H9 (cell line): ENCODE measurements around the gene SNX27. TPM values are rescaled to one million over a fixed set of nuclear protein-coding genes. Genes with fewer than 3 reads are reported as not detected.

Source experiments
- DNase-seq: peaks from one replicate; pipeline ENCODE4 v3.0.0-alpha.2; 2017
- H2AFZ ChIP-seq: one replicate; pipeline ENCODE4 v1.6.1; 2013; ENCODE audit warnings: mild to moderate bottlenecking, low read length, control low read depth, moderate library complexity
- H2AK5ac ChIP-seq: 2 replicates; pipeline ENCODE4 v1.6.1; 2013; ENCODE audit warnings: low read length, control low read depth, mixed read lengths; ENCODE audit not compliant: insufficient read length
- H2BK120ac ChIP-seq: one replicate; pipeline ENCODE4 v1.6.1; 2013; ENCODE audit warnings: low read depth, mild to moderate bottlenecking, low read length, control low read depth, inconsistent platforms; ENCODE audit not compliant: poor library complexity, severe bottlenecking
- H2BK12ac ChIP-seq: 2 replicates; pipeline ENCODE4 v1.6.1; 2013; ENCODE audit warnings: low read length, control low read depth, mixed read lengths, low read depth; ENCODE audit not compliant: insufficient read length
- H2BK15ac ChIP-seq: 2 replicates; pipeline ENCODE4 v1.6.1; 2013; ENCODE audit warnings: low read depth, low read length, control low read depth
- H2BK20ac ChIP-seq: one replicate; pipeline ENCODE4 v1.6.1; 2013; ENCODE audit warnings: low read depth, mild to moderate bottlenecking, low read length, control low read depth, inconsistent platforms; ENCODE audit not compliant: poor library complexity, severe bottlenecking
- H2BK5ac ChIP-seq: 2 replicates; pipeline ENCODE4 v1.6.1; 2013; ENCODE audit warnings: low read length, control low read depth, mixed read lengths; ENCODE audit not compliant: insufficient read length
- H3K14ac ChIP-seq: 2 replicates; pipeline ENCODE4 v1.6.1; 2013; ENCODE audit warnings: low read length, control low read depth; ENCODE audit not compliant: insufficient read depth
- H3K18ac ChIP-seq: 2 replicates; pipeline ENCODE4 v1.6.1; 2013; ENCODE audit warnings: low read depth, mild to moderate bottlenecking, mixed read lengths, low read length, control low read depth; ENCODE audit not compliant: insufficient read length
- H3K23ac ChIP-seq: 2 replicates; pipeline ENCODE4 v1.6.1; 2013; ENCODE audit warnings: low read length, control low read depth, mixed read lengths, low read depth; ENCODE audit not compliant: insufficient read length
- H3K23me2 ChIP-seq: 2 replicates; pipeline ENCODE4 v1.6.1; 2013; ENCODE audit warnings: low read depth, mild to moderate bottlenecking, mixed read lengths, low read length, control low read depth; ENCODE audit not compliant: insufficient read length, poor library complexity, severe bottlenecking
- H3K27ac ChIP-seq: 2 replicates; pipeline ENCODE4 v1.5.1; 2013; ENCODE audit warnings: low read length, control low read depth, mixed read lengths, low read depth; ENCODE audit not compliant: insufficient read length
- H3K27me3 ChIP-seq: 2 replicates; pipeline ENCODE4 v1.6.1; 2013; ENCODE audit warnings: low read length, control low read depth, inconsistent platforms; ENCODE audit not compliant: insufficient read depth
- H3K4ac ChIP-seq: 2 replicates; pipeline ENCODE4 v1.6.1; 2013; ENCODE audit warnings: low read depth, mild to moderate bottlenecking, control low read depth, inconsistent platforms, low read length, moderate library complexity
- H3K4me1 ChIP-seq: 2 replicates; pipeline ENCODE4 v1.6.1; 2013; ENCODE audit warnings: low read length, control low read depth, inconsistent platforms; ENCODE audit not compliant: insufficient read depth
- H3K4me2 ChIP-seq: 2 replicates; pipeline ENCODE4 v1.6.1; 2013; ENCODE audit warnings: low read length, control low read depth, mixed read lengths; ENCODE audit not compliant: insufficient read length, insufficient read depth
- H3K56ac ChIP-seq: 2 replicates; pipeline ENCODE4 v1.6.1; 2013; ENCODE audit warnings: low read depth, mild to moderate bottlenecking, mixed read lengths, low read length, control low read depth; ENCODE audit not compliant: insufficient read length
- H3K79me1 ChIP-seq: 2 replicates; pipeline ENCODE4 v1.6.1; 2013; ENCODE audit warnings: low read depth, mild to moderate bottlenecking, moderate library complexity, low read length, control low read depth, inconsistent platforms; ENCODE audit not compliant: insufficient read depth, poor library complexity, severe bottlenecking
- H3K79me2 ChIP-seq: 2 replicates; pipeline ENCODE4 v1.6.1; 2013; ENCODE audit warnings: low read length, control low read depth, inconsistent platforms; ENCODE audit not compliant: insufficient read depth
- H3K9ac ChIP-seq: 2 replicates; pipeline ENCODE4 v1.6.1; 2013; ENCODE audit warnings: low read length, control low read depth, mixed read lengths; ENCODE audit not compliant: insufficient read length; ENCODE audit errors: extremely low read depth
- H3K9me3 ChIP-seq: one replicate; pipeline ENCODE4 v1.6.1; 2013; ENCODE audit warnings: low read depth, low read length, inconsistent platforms; ENCODE audit not compliant: control insufficient read depth
- H3T11ph ChIP-seq: one replicate; pipeline ENCODE4 v1.6.1; 2013; ENCODE audit warnings: mild to moderate bottlenecking, low read length, control low read depth, inconsistent platforms
- H4K20me1 ChIP-seq: one replicate; pipeline ENCODE4 v1.6.1; 2013; ENCODE audit not compliant: control insufficient read depth, insufficient read length, insufficient read depth
- H4K5ac ChIP-seq: 2 replicates; pipeline ENCODE4 v1.6.1; 2013; ENCODE audit warnings: low read depth, mild to moderate bottlenecking, mixed read lengths, low read length, control low read depth; ENCODE audit not compliant: insufficient read length
- H4K8ac ChIP-seq: replicated peaks from 2 replicates; pipeline ENCODE4 v1.6.1; 2013; ENCODE audit warnings: low read length, control low read depth, mixed read lengths, low read depth; ENCODE audit not compliant: insufficient read length
- H4K91ac ChIP-seq: 2 replicates; pipeline ENCODE4 v1.6.1; 2013; ENCODE audit warnings: low read depth, mild to moderate bottlenecking, moderate library complexity, mixed read lengths, low read length, control low read depth; ENCODE audit not compliant: insufficient read length
- H3K27ac Mint-ChIP-seq, 3 experiments: 2 replicates in 2 of 3; 3 replicates in 1 of 3; pipeline ENCODE4 v1.8.0; 2020 to 2021; ENCODE audit warnings: mixed read lengths in 3 of 3, mild to moderate bottlenecking in 1 of 3, moderate library complexity in 1 of 3
- H3K27me3 Mint-ChIP-seq: 2 replicates; pipeline ENCODE4 v1.8.0; 2021; ENCODE audit warnings: low read depth, mild to moderate bottlenecking, moderate library complexity, mixed read lengths
- H3K36me3 Mint-ChIP-seq, 3 experiments: 2 replicates in 2 of 3; 3 replicates in 1 of 3; pipeline ENCODE4 v1.8.0; 2020 to 2021; ENCODE audit warnings: low read depth in 3 of 3, mixed read lengths in 3 of 3; ENCODE audit not compliant: insufficient read depth in 1 of 3
- H3K4me1 Mint-ChIP-seq, 2 experiments: 2 replicates each; pipeline ENCODE4 v1.8.0; 2020; ENCODE audit warnings: mixed read lengths in 2 of 2
- H3K4me3 Mint-ChIP-seq, 2 experiments: 2 replicates in 1 of 2; 3 replicates in 1 of 2; pipeline ENCODE4 v1.8.0; 2020 to 2021; ENCODE audit warnings: mild to moderate bottlenecking in 2 of 2, mixed read lengths in 2 of 2, moderate library complexity in 1 of 2
- H3K9me3 Mint-ChIP-seq, 2 experiments: 2 replicates in 1 of 2; 3 replicates in 1 of 2; pipeline ENCODE4 v1.8.0; 2020; ENCODE audit warnings: mild to moderate bottlenecking in 2 of 2, mixed read lengths in 2 of 2, moderate library complexity in 1 of 2
- CTCF ChIP-seq: fragments of 200-600 bp; sonication (generic); conservative IDR thresholded peaks from 3 replicates; pipeline ENCODE4 v1.8.0; 2021; ENCODE audit warnings: antibody characterized with exemption, mild to moderate bottlenecking
- WGBS: extraction: QIAGEN DNeasy Blood & Tissue Kit; methylation state at CpG from one replicate; pipeline ENCODE4 v1.1.7; 2013; ENCODE audit warnings: missing lambda C conversion rate, low lambda C conversion rate, mixed read lengths; ENCODE audit not compliant: insufficient read length; ENCODE audit errors: extremely low coverage; 5-methylcytosine and 5-hydroxymethylcytosine counted together
- total RNA-seq: library from RNA; stranded (reverse); gene quantifications from 2 replicates; pipeline ENCODE4 v1.2.1, GENCODE V29; 2021

Gene SNX27
- total RNA-seq, 1 experiment from 2014 or later = 48.9 TPM

- H2BK15ac ChIP-seq = no peak overlapping the region
- no peaks in the 10 kb centered on the region for H3K4me1 ChIP-seq
- H2AK5ac ChIP-seq = no peak overlapping the region
- Mint-ChIP-seq H3K27me3 (peaks cover 13% of the 10 kb centered on the region), H3K36me3 (no peaks in the 10 kb centered on the region; a peak in 1 of 7 replicates), H3K4me1 (peaks cover 10% of the 10 kb centered on the region in 2 experiments), H3K4me3 (peak overlapping the region; percentile 73 to 83), H3K27ac (no peak overlapping the region; a peak in 1 of 7 replicates), H3K9me3 (peaks cover 7 to 12% of the 10 kb centered on the region in 2 experiments)
- no peak for TF ChIP-seq CTCF
- H2AFZ ChIP-seq = peak overlapping the region; percentile 90
- no CpG with 5 or more reads among the region's 9 CpGs for WGBS
- H3K27ac ChIP-seq = no peak overlapping the region
- H4K20me1 ChIP-seq = no peaks in the 10 kb centered on the region
- no peak overlapping the region for H3K18ac ChIP-seq
- no peaks in the 10 kb centered on the region for H3K27me3 ChIP-seq
- H3K79me2 ChIP-seq = no peaks in the 10 kb centered on the region
- no peak overlapping the region for H3K4ac ChIP-seq
- no peak overlapping the region for H4K8ac ChIP-seq
- H3K56ac ChIP-seq = no peak overlapping the region
- no peak overlapping the region for H2BK12ac ChIP-seq
- H3K23ac ChIP-seq = no peak overlapping the region
- peak overlapping the region; percentile 50 for H3K4me2 ChIP-seq
- no peaks in the 10 kb centered on the region for H3K9me3 ChIP-seq
- no peak overlapping the region for H2BK5ac ChIP-seq
- H2BK20ac ChIP-seq = no peak overlapping the region
- H4K91ac ChIP-seq = no peak overlapping the region
- peaks cover 5% of the 10 kb centered on the region for H3K23me2 ChIP-seq
- H3K14ac ChIP-seq = no peak overlapping the region
- H3T11ph ChIP-seq = no peak overlapping the region
- peak; percentile 59 for DNase-seq
- no peaks in the 10 kb centered on the region for H3K79me1 ChIP-seq
- no peak overlapping the region for H2BK120ac ChIP-seq
- H3K9ac ChIP-seq = no peak overlapping the region
- H4K5ac ChIP-seq = no peak overlapping the region
Observed at GRCh38 chr1:151593730-151594129, 18.1 kb upstream of the SNX27 start.
